SK-N-SH (cell line): ENCODE results near the gene TAF13. TPM values are rescaled to one million over a fixed set of nuclear protein-coding genes. Genes with fewer than 3 reads are reported as not detected.

Experiments used
- CTCF ChIA-PET: fragments of 300-600, 350-600 bp; formaldehyde crosslinking; extraction: SDS; loops from one replicate; lab custom pipeline; 2021; lab: Yijun Ruan, JAX
- POLR2A ChIA-PET: fragments of 350-600 bp; sonication (Branson Sonifier 250); formaldehyde crosslinking; extraction: SDS; loops from one replicate; lab custom pipeline; 2020; ENCODE audit warnings: antibody characterized with exemption, inconsistent platforms; lab: Yijun Ruan, JAX
- DNase-seq: peaks from one replicate; pipeline ENCODE4 v3.0.0; 2012
- H2AFZ ChIP-seq: fragments of 200-600 bp; sonication (generic); 2 replicates; pipeline ENCODE4 v1.8.1; 2016; ENCODE audit warnings: antibody characterized with exemption, mild to moderate bottlenecking, low read depth
- H3F3A ChIP-seq: fragments of 200-600 bp; sonication (generic); replicated peaks from 2 replicates; pipeline ENCODE3; 2016; ENCODE audit warnings: antibody characterized with exemption, mild to moderate bottlenecking; ENCODE audit not compliant: insufficient read depth
- H3K27ac ChIP-seq, 2 experiments: fragments of 200-500 bp in 1 of 2; fragments of 200-600 bp in 1 of 2; sonication (Bioruptor generic) in 1 of 2; sonication (generic), shearing (Covaris generic) in 1 of 2; 2 replicates each; pipeline versions ENCODE4 v1.5.1 to v1.6.1; 2014 to 2016; ENCODE audit warnings: low read depth in 2 of 2, inconsistent platforms in 1 of 2, low read length in 1 of 2, mild to moderate bottlenecking in 1 of 2, mixed read lengths in 1 of 2
- H3K27me3 ChIP-seq: fragments of 200-600 bp; sonication (generic), shearing (Covaris generic); 2 replicates; pipeline ENCODE4 v1.6.1; 2016; ENCODE audit warnings: mixed run types; ENCODE audit not compliant: insufficient read depth
- H3K36me3 ChIP-seq, 2 experiments: fragments of 200-500 bp in 1 of 2; fragments of 200-600 bp in 1 of 2; sonication (Bioruptor generic) in 1 of 2; sonication (generic) in 1 of 2; replicated peaks in 1 of 2; 2 replicates each; pipeline versions ENCODE3 to v1.5.1; 2014 to 2016; ENCODE audit warnings: low read length in 1 of 2, mild to moderate bottlenecking in 1 of 2; ENCODE audit not compliant: insufficient read depth in 2 of 2, control insufficient read depth in 1 of 2
- H3K4me1 ChIP-seq, 2 experiments: fragments of 200-500 bp in 1 of 2; fragments of 200-600 bp in 1 of 2; sonication (Bioruptor generic) in 1 of 2; sonication (generic), shearing (Covaris generic) in 1 of 2; 2 replicates each; pipeline versions ENCODE4 v1.5.1 to v1.6.1; 2014 to 2016; ENCODE audit warnings: low read depth in 1 of 2, low read length in 1 of 2, mixed run types in 1 of 2; ENCODE audit not compliant: insufficient read depth in 2 of 2, control insufficient read depth in 1 of 2
- H3K4me2 ChIP-seq: fragments of 200-600 bp; sonication (generic), shearing (Covaris generic); 2 replicates; pipeline ENCODE4 v1.6.1; 2017; ENCODE audit warnings: mixed run types
- H3K4me3 ChIP-seq, 2 experiments: fragments of 200-500 bp in 1 of 2; fragments of 200-600 bp in 1 of 2; sonication (Bioruptor generic) in 1 of 2; sonication (generic), shearing (Covaris generic) in 1 of 2; 2 replicates each; pipeline versions ENCODE4 v1.5.1 to v1.8.1; 2014 to 2016; ENCODE audit warnings: low read depth in 2 of 2, inconsistent platforms in 1 of 2, low read length in 1 of 2, mild to moderate bottlenecking in 1 of 2, mixed read lengths in 1 of 2, moderate library complexity in 1 of 2
- H3K79me2 ChIP-seq: fragments of 200-600 bp; sonication (generic); 2 replicates; pipeline ENCODE4 v1.8.1; 2017; ENCODE audit warnings: mild to moderate bottlenecking; ENCODE audit not compliant: insufficient read depth
- H3K9ac ChIP-seq: fragments of 200-600 bp; sonication (generic); 2 replicates; pipeline ENCODE4 v1.6.1; 2017; ENCODE audit warnings: mixed run types
- H3K9me2 ChIP-seq: fragments of 200-600 bp; sonication (generic); 2 replicates; pipeline ENCODE4 v1.6.1; 2017; ENCODE audit warnings: mixed run types
- H3K9me3 ChIP-seq: fragments of 200-600 bp; sonication (generic); 2 replicates; pipeline ENCODE4 v1.6.1; 2017; ENCODE audit warnings: mixed run types, mild to moderate bottlenecking, moderate library complexity
- H4K20me1 ChIP-seq: fragments of 200-600 bp; sonication (generic); 2 replicates; pipeline ENCODE4 v1.6.1; 2017; ENCODE audit warnings: mild to moderate bottlenecking, mixed run types; ENCODE audit not compliant: insufficient read depth
- CTCF ChIP-seq: fragments of 200-600 bp; sonication (generic); IDR thresholded peaks from 2 replicates; pipeline ENCODE4 v1.6.1; 2017; ENCODE audit warnings: antibody characterized with exemption, mild to moderate bottlenecking, moderate library complexity
- EP300 ChIP-seq, 2 experiments: IDR thresholded peaks; 2 replicates each; pipeline versions ENCODE4 v1.4.0 to v1.6.1; 2012; ENCODE audit warnings: borderline replicate concordance in 1 of 2, low read depth in 1 of 2, low read length in 1 of 2
- EZH2phosphoT487 ChIP-seq: fragments of 200-600 bp; sonication (generic); IDR thresholded peaks from 2 replicates; pipeline ENCODE4 v1.6.1; 2017; ENCODE audit warnings: low read depth, mixed run types, mild to moderate bottlenecking, antibody characterized with exemption, moderate library complexity, borderline replicate concordance
- FOSL2 ChIP-seq: IDR thresholded peaks from 2 replicates; pipeline ENCODE4 v1.4.0; 2012; ENCODE audit warnings: low read depth, mild to moderate bottlenecking, moderate library complexity, borderline replicate concordance
- GATA2 ChIP-seq: sonication (generic); formaldehyde crosslinking; IDR thresholded peaks from 2 replicates; pipeline ENCODE4 v1.5.0; 2020; ENCODE audit warnings: mild to moderate bottlenecking, missing genetic modification reagents
- IRF3 ChIP-seq: fragments of 150-350 bp; IDR thresholded peaks from 2 replicates; pipeline ENCODE4 v1.6.1; 2016; ENCODE audit warnings: mild to moderate bottlenecking, low read depth, low read length
- JUND ChIP-seq: IDR thresholded peaks from 2 replicates; pipeline ENCODE4 v1.4.0; 2012
- MAX ChIP-seq: IDR thresholded peaks from 2 replicates; pipeline ENCODE4 v1.4.0; 2012; ENCODE audit warnings: low read depth
- MXI1 ChIP-seq: IDR thresholded peaks from 2 replicates; pipeline ENCODE4 v1.6.1; 2012; ENCODE audit warnings: mild to moderate bottlenecking, low read depth, low read length, improper control_type of control experiment
- NFIC ChIP-seq: IDR thresholded peaks from 2 replicates; pipeline ENCODE4 v1.4.0; 2012; ENCODE audit warnings: borderline replicate concordance
- NRF1 ChIP-seq: IDR thresholded peaks from 2 replicates; pipeline ENCODE4 v1.6.1; 2012; ENCODE audit warnings: low read depth, mild to moderate bottlenecking, low read length
- PBX3 ChIP-seq: IDR thresholded peaks from 2 replicates; pipeline ENCODE4; 2012
- POLR2AphosphoS5 ChIP-seq: IDR thresholded peaks from 2 replicates; pipeline ENCODE4 v1.6.1; 2012; ENCODE audit warnings: low read depth, low read length
- RCOR1 ChIP-seq: fragments of 150-350 bp; IDR thresholded peaks from 2 replicates; pipeline ENCODE4 v1.6.1; 2017; ENCODE audit warnings: antibody characterized with exemption, low read length
- TAF1 ChIP-seq: IDR thresholded peaks from 2 replicates; pipeline ENCODE4 v1.6.1; 2012; ENCODE audit warnings: low read depth, mild to moderate bottlenecking, low read length, moderate library complexity, borderline replicate concordance
- USF1 ChIP-seq: IDR thresholded peaks from 2 replicates; pipeline ENCODE4 v1.4.0; 2012; ENCODE audit warnings: low read depth, borderline replicate concordance
- USF2 ChIP-seq: fragments of 150-350 bp; IDR thresholded peaks from 2 replicates; pipeline ENCODE4 v1.6.1; 2017; ENCODE audit warnings: antibody characterized with exemption, low read length, low read depth, borderline replicate concordance
- ZBTB33 ChIP-seq: IDR thresholded peaks from 2 replicates; pipeline ENCODE4 v1.4.0; 2012; ENCODE audit warnings: low read depth, borderline replicate concordance
- WGBS: methylation state at CpG from one replicate; pipeline ENCODE4 v1.1.6; 2017; ENCODE audit warnings: low lambda C conversion rate; 5-methylcytosine and 5-hydroxymethylcytosine counted together
- polyA plus RNA-seq, 3 experiments: library from polyadenylated mRNA; depleted of rRNA; stranded (reverse); fragments of >200 nt; gene quantifications; 2 replicates each; pipeline ENCODE4 v1.2.3, GENCODE V29; 2012

Gene TAF13
- polyA plus RNA-seq, 1 of the 3 experiments (the other 2 are of a cell fraction), result 16.0 TPM

- no peak for TF ChIP-seq USF2
Measured at GRCh38 chr1:109120356-109120755, 44.6 kb upstream of the TAF13 start (continued).

- ChIA-PET POLR2A (interaction anchor here (0.6 kb wide), 1 partner anchor 22 kb away, joined by 3 read pairs; no protein-coding TSS in a partner anchor), CTCF (interaction anchor here (0.6 to 2.1 kb wide), 2 partner anchors 13 to 802 kb away, joined by 3 to 10 read pairs; no protein-coding TSS in a partner anchor)
- no peak overlapping the region for H3K9ac ChIP-seq
Measured at GRCh38 chr1:109118089-109118488, 42.3 kb upstream of the TAF13 start.

More at GRCh38 chr1:109118089-109118488, 42.3 kb upstream of the TAF13 start:
- WGBS, result 85% methylated on average over 3 of the region's 3 CpGs
- TF ChIP-seq PBX3 (no peak), POLR2AphosphoS5 (no peak), CTCF (no peak), TAF1 (no peak), NFIC (no peak), EZH2phosphoT487 (no peak), USF1 (no peak), NRF1 (no peak), IRF3 (no peak), ZBTB33 (no peak), GATA2 (no peak), EP300 (IDR thresholded peaks at IDR 0.05; ENCODE audit: borderline replicate concordance in 1 of 2, low read depth in 1 of 2, low read length in 1 of 2) (no peak), MXI1 (no peak), JUND (no peak), FOSL2 (no peak), MAX (no peak), RCOR1 (no peak)
- Histone ChIP-seq H3K4me2 (no peak overlapping the region), H4K20me1 (no peaks in the 10 kb centered on the region), H3K9me2 (no peaks in the 10 kb centered on the region), H3K4me1 (peaks cover 0 to 9% of the 10 kb centered on the region in 2 experiments; a peak in 1 of 4 replicates), H3K27ac (no peak overlapping the region), H3K27me3 (peaks cover 16% of the 10 kb centered on the region), H3K4me3 (no peak overlapping the region), H2AFZ (no peak overlapping the region), H3K79me2 (no peaks in the 10 kb centered on the region), H3F3A (no peaks in the 10 kb centered on the region), H3K9me3 (no peaks in the 10 kb centered on the region), H3K36me3 (no peaks in the 10 kb centered on the region)
- DNase-seq, result no peak
